GM21526 (cell line): ENCODE data around the gene PLEKHN1.
"Not testable (repeated sequence)": the region's sequence is repeated elsewhere in the genome, so short reads cannot be mapped to it uniquely, and the experiment has no call there.

Experiments used
- ATAC-seq: cut with Tn5 transposase; IDR thresholded peaks from one replicate; pipeline ENCODE4 v1.9.1; 2021; ENCODE audit warnings: moderate library complexity; ENCODE audit not compliant: unreplicated experiment, low FRiP score

PLEKHN1 gene

DNA sequence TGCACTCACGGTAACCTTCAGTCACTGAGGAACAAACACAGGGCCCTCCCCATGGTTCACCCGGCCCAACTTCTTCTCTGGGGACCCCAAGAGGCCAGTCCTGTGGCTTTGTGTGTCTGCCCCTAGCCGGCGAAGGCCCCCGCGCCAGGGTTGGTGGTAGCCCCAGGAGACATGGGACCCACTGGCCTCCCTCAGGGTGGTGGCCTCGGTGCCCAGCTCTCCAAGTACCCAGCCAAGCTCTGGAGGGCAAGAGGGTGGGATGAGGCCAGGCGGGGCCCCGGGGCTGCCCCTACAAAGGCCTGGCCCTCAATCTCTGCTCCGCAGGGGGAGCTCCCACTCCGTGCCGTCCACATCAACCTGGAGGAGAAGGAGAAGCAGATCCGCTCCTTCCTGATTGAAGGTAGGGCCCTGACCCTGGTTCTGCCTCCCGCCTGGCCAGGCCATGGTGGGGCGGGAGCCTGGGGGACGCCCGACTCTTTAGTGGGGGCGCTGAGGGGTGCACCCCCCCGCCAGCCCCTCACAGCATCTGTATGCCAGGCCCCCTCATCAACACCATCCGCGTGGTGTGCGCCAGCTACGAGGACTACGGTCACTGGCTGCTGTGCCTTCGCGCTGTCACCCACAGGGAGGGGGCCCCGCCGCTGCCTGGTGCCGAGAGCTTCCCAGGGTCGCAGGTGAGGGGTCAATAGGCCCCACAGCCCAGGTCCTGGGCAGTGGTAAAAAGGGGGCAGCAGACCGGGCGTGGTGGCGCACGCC lies 5.6 kb downstream of the PLEKHN1 start:
- ATAC-seq: no peak

DNA sequence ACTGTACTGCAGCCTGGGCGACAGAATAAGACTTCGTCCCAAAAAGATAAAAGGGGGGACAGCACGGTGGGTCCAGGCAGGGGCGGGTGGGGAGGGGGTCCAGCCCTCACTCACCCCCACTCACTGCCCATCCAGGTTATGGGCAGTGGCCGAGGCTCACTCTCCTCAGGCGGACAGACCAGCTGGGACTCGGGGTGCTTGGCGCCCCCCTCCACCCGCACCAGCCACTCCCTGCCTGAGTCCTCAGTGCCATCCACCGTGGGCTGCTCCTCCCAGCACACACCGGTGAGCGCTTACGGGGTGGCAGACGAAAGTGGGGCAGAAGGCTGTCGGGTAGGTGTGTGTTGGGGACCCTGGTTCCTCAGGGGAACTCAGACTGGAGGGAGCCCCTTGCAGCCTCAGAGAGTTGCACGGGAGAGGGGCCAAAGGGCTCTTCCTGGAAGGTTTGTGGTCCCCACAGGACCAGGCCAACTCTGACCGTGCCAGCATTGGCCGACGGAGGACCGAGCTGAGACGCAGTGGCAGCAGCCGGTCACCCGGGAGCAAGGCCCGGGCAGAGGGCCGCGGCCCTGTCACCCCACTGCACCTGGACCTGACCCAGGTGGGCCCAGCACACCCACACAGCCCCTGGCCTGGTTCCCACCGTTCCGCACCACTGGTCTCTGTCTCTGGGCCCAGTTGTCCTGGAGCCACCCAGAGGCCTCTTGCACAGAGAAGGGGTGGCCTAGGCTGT lies 6.6 kb downstream of the PLEKHN1 start:
- ATAC-seq: no peak

DNA sequence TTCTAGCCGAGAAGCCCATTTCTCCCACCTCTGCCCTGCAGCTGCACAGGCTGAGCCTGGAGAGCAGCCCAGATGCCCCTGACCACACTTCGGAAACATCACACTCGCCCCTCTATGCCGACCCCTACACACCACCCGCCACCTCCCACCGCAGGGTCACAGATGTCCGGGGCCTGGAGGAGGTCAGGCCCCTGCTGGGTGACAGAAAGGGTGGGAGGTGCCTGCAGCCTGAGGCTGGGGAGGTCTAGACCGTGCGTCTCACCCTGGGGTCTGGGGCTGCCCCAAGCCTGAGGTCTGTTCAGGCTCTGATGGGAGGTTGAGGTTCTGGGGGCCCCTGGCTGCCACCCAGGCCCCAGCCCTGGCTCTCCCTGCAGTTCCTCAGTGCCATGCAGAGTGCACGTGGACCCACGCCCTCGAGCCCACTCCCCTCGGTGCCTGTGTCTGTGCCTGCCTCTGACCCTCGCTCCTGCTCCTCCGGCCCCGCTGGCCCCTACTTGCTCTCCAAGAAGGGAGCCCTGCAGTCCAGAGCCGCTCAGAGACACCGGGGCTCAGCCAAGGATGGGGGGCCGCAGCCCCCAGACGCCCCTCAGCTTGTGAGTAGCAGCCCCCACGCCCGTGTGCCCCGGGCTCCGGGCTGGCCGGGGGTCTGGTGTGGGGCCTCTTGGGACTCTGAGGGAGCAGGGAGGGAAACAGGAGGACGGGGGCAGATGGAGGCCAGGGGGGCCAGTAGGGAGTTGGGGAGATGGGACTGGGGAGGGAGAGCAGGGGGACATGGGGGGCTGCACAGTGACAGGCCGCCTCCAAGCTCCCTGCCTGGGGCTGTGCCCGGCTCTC lies 7.4 kb downstream of the PLEKHN1 start:
- ATAC-seq: no peak

DNA sequence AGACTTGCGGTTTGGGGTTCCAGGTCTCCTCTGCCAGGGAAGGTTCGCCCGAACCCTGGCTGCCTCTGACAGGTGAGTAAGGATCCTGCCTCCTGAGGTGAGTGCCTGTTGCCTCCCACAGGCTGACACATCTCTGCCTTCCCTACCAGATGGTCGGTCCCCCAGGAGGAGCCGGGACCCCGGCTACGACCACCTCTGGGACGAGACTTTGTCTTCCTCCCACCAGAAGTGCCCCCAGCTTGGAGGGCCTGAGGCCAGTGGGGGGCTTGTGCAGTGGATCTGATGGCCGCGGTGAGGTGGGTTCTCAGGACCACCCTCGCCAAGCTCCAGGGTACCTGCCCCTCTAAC lies 8.0 kb downstream of the PLEKHN1 start:
- no peak for ATAC-seq

DNA sequence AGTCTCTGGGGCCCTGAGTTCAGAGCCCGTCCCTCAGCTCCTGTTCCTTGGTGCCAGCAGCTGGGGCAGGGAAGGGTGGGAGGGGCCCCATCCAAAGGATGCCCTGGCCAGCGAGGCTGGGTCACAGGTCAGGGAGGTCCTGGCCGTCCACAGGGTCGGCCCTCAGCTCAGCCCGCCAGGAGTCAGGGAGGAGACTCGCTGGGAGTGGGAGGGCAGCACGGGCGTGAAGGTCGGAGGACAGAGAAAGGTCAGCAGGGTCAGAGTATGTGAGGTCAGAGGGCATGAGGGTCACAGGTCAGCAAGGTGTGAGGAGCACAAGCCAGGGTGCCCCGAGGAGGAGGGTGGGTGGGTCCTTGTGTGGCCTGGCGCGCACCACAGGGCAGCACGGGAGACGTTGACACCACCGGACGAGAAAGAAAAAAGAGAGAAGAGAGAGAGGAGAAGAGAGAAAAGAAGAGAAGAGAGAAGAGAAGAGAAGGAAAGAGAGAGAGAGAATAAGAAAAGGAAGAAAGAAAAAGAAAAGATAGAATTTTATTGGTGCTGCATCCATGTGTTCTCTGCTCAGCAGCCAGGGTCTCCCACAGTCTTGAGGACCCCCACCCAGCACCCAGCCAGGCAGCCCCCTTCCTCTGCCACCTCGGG lies 8.5 kb downstream of the PLEKHN1 start:
- no peak for ATAC-seq

DNA sequence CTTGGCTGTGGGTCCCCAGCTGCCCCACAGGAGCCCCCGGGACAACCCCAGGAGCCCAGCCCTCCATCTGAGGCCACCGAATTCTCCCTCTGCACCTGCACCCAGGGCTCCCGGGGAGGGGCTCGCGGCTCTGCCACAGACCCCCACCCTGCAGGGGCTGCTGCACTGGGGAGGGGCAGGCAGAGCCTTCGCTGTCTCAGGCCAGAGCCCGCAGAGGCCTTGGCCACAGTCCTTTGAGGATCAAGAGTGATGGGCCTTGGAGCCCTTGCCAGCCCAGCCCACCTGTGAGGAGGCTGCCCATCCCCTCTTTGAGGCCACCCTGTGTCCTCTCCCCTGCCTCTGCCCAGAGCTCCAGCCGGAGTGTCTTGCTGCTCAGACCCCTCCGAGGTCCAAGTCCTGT lies 9.1 kb downstream of the PLEKHN1 start:
- no peak for ATAC-seq

DNA sequence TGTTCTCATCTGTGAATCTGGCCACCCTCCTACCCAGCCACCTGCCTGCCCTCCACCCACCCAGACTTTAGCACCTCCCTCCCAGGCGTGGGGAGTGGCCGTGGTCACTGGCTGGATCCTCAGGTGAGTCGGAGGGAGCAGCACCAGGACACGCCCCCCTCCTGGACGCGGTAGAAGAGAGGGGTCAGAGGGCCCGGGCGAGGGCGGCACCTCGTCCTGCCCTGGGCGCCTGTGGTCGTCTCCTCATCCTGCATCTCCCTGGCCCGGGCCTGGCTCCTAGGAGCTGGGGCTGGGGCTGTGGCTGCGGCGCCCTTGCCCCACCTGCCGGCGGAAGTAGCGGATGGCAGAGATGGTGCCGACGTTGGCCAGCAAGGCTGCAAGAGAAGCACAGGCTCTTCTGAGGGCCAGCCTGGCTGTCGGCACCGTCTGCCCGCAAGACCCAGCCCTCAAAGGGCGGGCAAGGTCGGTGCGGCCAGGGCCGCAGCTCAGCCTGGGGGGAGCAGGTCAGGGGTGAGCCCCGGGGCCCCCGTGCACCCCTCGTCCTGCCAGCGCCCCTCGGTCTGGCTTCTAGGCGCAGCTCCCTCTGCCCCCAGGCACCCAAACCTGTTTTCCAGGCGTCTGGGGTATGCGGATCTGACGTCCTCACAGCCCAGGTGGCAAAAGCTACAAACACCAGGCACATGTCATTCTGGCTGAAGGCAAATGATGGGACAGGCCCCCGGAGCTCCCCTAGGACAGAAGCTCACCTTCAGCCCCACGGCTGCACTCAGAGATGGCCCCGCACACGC lies 9.8 kb downstream of the PLEKHN1 start:
- no peak for ATAC-seq

DNA sequence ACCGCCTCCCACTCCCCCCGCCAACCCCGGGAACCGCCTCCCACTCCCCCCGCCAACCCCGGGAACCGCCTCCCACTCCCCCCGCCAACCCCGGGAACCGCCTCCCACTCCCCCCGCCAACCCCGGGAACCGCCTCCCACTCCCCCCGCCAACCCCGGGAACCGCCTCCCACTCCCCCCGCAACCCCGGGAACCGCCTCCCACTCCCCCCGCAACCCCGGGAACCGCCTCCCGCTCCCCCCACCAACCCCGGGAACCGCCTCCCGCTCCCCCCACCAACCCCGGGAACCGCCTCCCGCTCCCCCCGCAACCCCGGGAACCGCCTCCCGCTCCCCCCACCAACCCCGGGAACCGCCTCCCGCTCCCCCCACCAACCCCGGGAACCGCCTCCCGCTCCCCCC lies 10.5 kb downstream of the PLEKHN1 start:
- ATAC-seq: not testable (repeated sequence)

DNA sequence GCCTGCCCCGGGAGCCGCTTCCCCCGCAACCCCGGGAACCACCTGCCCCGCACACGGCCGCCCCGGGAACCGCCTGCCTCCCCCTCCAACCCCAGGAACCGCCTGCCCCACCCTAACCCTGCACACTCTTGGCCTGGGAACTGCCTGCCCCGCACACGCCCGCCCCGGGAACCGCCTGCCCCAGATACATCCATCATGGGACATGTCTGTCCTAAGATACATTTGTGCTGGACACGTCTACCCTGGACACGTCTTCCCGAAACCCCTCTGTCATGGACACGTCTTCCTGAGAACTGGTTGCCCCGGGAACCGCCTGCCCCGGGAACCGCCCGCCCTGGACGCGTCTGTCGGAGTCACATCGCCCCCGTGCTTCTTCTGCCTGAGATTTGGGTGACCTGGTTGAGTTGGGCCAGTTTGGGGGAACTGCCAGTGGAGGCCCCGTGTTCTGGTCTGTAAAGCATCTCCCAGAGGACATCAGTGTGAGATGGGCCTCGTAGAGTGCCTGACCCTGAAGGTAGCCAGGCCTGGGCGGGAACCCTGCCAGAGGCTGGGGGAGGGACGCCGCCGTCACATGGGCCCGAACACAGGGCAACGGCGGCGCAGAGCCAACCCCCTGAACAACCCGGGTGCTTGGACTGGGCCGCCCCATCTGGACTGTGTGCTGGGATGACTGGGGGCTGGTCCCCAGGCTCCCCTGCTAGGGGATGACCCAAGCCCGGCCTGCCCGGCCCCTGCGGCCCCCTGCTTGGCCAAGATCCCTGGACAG lies 12.0 kb downstream of the PLEKHN1 start:
- ATAC-seq: no peak

DNA sequence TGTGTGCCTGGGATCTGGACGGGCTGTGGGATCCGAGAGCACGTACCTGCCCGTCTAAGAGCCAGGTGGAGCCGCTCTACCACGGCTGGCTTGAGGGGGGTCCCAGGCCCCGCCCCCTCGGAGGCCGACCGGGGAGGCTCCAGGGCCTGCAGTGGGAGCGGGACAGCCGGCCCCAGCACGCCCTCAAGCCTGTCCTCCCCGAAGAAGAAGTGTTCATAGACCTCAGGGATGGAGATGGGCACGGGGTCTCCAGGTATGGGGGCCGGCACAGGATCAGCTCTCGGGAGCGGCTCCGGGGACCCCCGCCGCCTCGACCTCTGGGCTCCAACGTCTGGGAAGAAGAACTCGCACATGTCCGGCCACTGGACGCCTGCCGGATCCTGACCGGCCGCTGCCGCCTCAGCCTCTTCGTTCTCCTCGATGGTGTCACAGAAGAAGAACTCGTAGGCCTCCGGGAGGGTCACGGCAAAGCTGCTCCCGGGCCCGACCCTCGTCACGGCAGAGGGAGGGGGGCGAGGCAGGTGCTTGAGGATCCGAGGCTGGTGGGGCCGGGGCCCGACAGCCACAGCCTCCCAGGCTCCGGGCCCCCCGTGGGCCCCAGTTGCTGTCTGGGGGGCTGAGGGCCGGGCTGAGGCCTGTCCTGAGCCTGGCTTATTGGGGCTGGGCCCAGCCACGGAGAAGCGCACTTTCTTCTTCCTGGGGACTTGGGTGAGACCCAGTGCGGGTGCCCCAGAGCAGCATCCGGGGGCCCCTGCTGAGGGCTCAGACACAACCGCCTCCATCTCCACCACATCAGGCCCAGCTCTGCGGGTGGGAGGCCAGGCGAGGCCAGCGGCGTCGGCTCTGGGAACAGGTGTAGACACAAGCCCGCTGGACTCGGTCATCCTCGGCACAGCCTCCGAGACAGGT lies 12.8 kb downstream of the PLEKHN1 start:
- ATAC-seq: no peak

DNA sequence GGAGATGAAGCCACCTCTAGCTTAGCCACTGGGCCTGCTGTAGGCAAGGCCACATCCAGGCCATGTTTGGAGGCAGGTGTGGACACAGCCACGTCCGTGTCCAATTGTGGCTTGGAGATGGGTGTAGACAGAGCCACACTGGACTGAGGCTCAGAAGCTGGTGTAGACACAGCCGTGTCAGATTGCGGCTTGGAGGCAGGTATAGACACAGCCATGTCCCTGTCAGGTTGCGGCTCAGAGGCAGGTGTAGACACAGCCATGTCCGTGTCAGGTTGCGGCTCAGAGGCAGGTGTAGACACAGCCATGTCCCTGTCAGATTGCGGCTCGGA lies 13.4 kb downstream of the PLEKHN1 start:
- no peak for ATAC-seq

DNA sequence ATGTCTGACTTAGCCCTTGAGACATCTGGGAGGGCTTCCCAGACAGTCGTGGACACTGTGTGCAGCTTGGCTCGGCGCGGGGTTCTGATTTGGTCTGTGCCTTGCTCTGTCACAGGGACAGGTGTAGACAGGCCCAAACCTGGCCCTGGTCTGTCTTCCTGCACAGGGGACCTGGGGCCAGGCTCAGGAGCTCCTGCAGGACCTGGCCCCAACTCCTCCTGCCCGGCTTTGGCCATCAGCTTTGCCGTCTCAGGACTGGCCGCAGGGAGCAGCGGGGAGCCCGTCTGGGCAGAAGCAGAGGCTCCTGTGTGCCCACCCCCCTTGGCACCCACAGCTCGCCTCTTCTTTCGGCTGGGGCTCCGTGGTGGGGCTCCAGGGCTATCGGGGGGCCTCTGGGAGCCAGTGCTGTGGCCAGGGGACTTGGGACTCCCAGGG lies 13.9 kb downstream of the PLEKHN1 start:
- ATAC-seq: no peak

DNA sequence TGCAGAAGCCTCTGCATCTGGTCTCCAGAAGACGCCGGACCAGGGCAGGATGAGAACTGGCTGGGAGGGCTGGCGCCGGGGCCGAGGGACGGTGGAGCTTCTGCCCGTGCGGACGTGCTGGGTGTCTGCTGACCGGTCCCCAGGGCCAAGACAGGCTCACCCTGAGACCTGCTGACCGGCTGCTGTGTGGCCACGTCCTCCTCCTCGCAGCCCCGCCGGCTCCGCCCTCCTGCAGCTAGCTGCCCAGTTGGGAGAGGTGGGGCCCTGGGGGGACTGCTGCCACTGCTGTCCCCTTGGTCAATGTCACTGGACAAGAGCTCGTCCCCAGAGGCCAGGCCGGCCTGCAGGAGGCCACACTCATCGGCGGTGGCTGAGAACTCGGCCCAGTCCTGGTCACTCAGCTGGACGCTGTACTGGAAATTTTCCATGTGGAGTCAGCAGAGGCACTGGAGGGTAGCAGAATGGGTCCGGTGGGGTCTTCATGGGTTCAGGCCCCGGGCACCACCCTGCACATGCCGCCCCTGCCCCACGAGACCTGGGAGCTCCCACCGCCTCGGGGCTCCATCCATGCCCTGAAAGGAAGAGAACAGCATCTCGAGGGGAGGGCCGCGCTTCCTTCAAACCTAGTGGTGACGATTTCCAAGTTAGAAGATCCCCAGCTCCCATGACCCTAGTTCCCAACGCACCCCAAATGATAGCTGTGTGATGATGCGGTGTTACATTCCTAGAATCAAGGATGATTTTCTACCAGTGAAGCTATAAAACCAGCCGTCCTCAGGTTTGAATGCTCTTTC lies 14.5 kb downstream of the PLEKHN1 start:
- ATAC-seq: no peak

DNA sequence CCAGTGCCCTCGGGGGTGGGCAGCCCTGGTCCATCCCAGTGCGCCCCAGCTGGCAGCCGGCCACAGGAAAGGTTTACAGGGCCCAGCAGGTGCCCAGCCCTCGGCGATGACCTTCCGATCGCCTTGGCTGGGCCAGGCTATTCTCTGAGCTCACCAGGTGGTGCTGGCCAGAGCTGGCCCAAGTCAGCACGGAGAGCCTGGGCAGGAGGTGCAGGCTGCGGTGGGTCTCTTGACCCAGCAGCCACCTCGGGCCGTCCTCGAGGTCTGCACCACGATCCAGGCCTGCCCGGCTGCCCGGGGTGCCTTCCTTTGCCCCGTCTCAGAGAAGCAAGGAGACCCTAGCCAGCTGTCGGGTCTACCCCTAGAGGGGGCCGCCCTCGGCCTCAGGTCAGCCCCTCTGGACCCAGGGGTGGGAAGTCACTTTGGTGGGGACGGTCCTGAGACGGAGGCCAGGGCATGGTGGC lies 15.2 kb downstream of the PLEKHN1 start:
- ATAC-seq: no peak

DNA sequence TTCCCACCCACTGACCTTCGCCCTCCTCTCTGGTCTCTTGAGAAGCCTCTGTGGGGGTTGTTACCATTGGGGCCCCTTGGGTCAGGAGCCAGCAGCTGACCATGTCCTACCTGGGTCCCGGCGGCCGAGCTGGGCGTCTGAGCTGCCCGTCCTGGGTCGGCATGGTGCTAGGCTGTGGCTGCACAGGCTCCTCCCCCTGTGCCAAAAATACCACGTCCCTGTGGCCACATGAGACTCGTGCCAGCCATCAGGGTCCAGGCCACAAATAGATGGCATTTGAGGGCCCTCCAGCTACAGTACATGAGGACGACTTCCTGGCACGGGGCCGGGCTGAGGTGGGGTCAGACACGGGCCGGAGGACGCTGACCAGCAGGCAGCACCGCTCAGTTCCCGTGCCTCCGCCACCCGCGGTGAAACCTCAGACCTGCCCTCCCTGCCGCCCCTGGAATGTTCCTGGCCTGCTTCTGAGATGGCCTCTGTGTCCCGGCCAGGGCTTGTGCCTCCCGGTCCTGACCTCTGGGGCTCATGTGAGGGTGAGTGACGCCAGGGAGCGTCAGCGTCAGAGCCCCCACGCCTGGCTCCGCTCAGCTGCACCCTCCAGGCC lies 15.8 kb downstream of the PLEKHN1 start, which contains the start of gene PERM1:
PERM1 (minus strand) TSS at position 139 of the 604 bp plus-strand sequence. CDS start 1,064 bp downstream, outside the sequence.
- no peak for ATAC-seq

DNA sequence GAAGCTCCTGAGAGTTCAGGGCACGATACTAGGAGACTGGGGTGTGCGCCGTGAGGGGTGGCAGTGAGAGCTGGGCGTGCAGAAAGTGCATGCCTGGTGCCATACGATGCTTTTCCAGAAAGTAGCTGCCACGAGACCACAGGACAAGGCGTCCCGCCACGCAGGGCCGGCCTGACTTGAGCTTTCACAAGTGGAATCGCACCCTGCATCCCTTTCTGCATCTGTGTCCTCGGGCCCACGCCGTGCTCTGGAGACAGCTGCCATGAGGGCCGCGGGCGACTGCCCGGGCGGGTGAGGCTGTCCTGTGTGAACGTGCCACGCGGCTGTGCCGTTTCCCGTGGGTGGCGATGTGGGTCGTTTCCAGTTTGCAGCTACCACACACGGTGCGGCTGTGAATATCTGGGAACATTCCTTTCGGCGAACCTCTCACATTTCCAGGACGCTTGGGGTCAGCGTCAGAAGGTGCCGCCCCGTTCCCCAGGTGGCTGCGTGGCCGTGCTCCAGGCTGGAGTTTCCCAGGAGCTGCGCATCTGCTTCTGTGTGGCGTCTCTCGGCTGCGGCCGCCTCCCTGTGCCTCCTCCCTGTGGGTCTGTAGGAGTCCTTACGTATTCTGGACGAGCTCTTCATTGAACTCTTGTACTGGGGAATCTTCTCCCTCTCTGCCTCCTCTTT lies 16.6 kb downstream of the PLEKHN1 start:
- no peak for ATAC-seq
